DOHH2 (cell line): Measurements from ENCODE around the gene MADD.

Experiments
- CTCF ChIP-seq: fragments of 200-600 bp; sonication (generic); IDR thresholded peaks from one replicate; pipeline ENCODE4 v1.5.1; 2014; ENCODE audit warnings: antibody characterized with exemption, mild to moderate bottlenecking, low read depth, low read length; ENCODE audit not compliant: poor library complexity, severe bottlenecking
- EZH2phosphoT487 ChIP-seq: fragments of 200-600 bp; sonication (generic); IDR thresholded peaks from 2 replicates; pipeline ENCODE4 v1.6.1; 2017; ENCODE audit warnings: borderline replicate concordance, mild to moderate bottlenecking, antibody characterized with exemption, low read length, moderate library complexity, mixed read lengths

- no peak for TF ChIP-seq CTCF
- no peak for TF ChIP-seq EZH2phosphoT487
These were observed 90.4 kb downstream of the MADD start for GRCh38 chr11:47360341-47360740.
